WTC11 (cell line): ENCODE data around the gene PLCB3. TPM values are rescaled to one million over a fixed set of nuclear protein-coding genes. Genes with fewer than 3 reads are reported as not detected.

Experiments used
- ATAC-seq: fragments of 200-7000 bp; cut with Tn5 transposase; 2 replicates; pipeline ENCODE4 v1.10.0; 2021; ENCODE audit warnings: mild to moderate bottlenecking, moderate library complexity
- Bru-seq: library from RNA; stranded (reverse); fragments of 400-500 nt; gene quantifications from one replicate; lab custom pipeline; 2021; lab: Mats Ljungman, UMichigan
- CTCF ChIA-PET: fragments of 300-600 bp; sonication (Branson Sonifier 250); formaldehyde crosslinking; loops from one replicate; lab custom pipeline; 2021; ENCODE audit warnings: antibody characterized with exemption; lab: Charles Lee
- POLR2A ChIA-PET: fragments of 350-600 bp; sonication (Branson Sonifier 250); formaldehyde crosslinking; loops from one replicate; lab custom pipeline; 2021; ENCODE audit warnings: antibody characterized with exemption; lab: Charles Lee
- DNase-seq: peaks from one replicate; pipeline ENCODE4 v3.0.0; 2021; ENCODE audit warnings: low spot score
- H3K27ac Mint-ChIP-seq: 2 replicates; pipeline ENCODE4 v1.8.0; 2021; ENCODE audit warnings: mixed read lengths
- H3K27me3 Mint-ChIP-seq: 2 replicates; pipeline ENCODE4 v1.8.0; 2021; ENCODE audit warnings: low read depth, mild to moderate bottlenecking, moderate library complexity, mixed read lengths
- H3K36me3 Mint-ChIP-seq: 2 replicates; pipeline ENCODE4 v1.8.0; 2021; ENCODE audit warnings: mixed read lengths
- H3K4me1 Mint-ChIP-seq: 2 replicates; pipeline ENCODE4 v1.8.0; 2022; ENCODE audit warnings: mixed read lengths
- H3K4me3 Mint-ChIP-seq: 2 replicates; pipeline ENCODE4 v1.8.0; 2021; ENCODE audit warnings: mild to moderate bottlenecking, moderate library complexity, mixed read lengths
- H3K9me3 Mint-ChIP-seq: 2 replicates; pipeline ENCODE4 v1.8.0; 2021; ENCODE audit warnings: mixed read lengths
- CREM ChIP-seq: sonication (generic); formaldehyde crosslinking; IDR thresholded peaks from 2 replicates; pipeline ENCODE4 v1.8.1; 2022; ENCODE audit warnings: mild to moderate bottlenecking, missing genetic modification reagents, moderate library complexity
- CTCF ChIP-seq: fragments of 200-600 bp; IDR thresholded peaks from 2 replicates; pipeline ENCODE4 v1.8.0; 2022; ENCODE audit warnings: antibody characterized with exemption
- E2F1 ChIP-seq: sonication (generic); formaldehyde crosslinking; IDR thresholded peaks from 2 replicates; pipeline ENCODE4 v1.8.0; 2022; ENCODE audit warnings: mild to moderate bottlenecking, missing genetic modification reagents
- FOXK1 ChIP-seq: sonication (generic); formaldehyde crosslinking; IDR thresholded peaks from 2 replicates; pipeline ENCODE4 v1.8.0; 2022; ENCODE audit warnings: mild to moderate bottlenecking, moderate library complexity, missing genetic modification reagents
- FOXP1 ChIP-seq: sonication (generic); formaldehyde crosslinking; IDR thresholded peaks from 2 replicates; pipeline ENCODE4 v1.8.0; 2022; ENCODE audit warnings: missing genetic modification reagents, mild to moderate bottlenecking, moderate library complexity, borderline replicate concordance
- GRHL2 ChIP-seq: fragments of 250-450 bp; sonication (Bioruptor Pico); IDR thresholded peaks from 2 replicates; pipeline ENCODE4 v1.8.0; 2022; ENCODE audit warnings: mild to moderate bottlenecking, moderate library complexity; ENCODE audit not compliant: insufficient replicate concordance, severe bottlenecking
- MXD4 ChIP-seq: fragments of 250-450 bp; sonication (Bioruptor Pico); IDR thresholded peaks from 2 replicates; pipeline ENCODE4 v1.8.0; 2021; ENCODE audit warnings: mild to moderate bottlenecking, moderate library complexity, borderline replicate concordance
- RELA ChIP-seq: sonication (generic); formaldehyde crosslinking; IDR thresholded peaks from 2 replicates; pipeline ENCODE4 v1.8.1; 2022; ENCODE audit warnings: missing genetic modification reagents, mild to moderate bottlenecking, borderline replicate concordance
- SP1 ChIP-seq: sonication (generic); formaldehyde crosslinking; conservative IDR thresholded peaks from 2 replicates; pipeline ENCODE4 v1.8.1; 2022; ENCODE audit warnings: missing genetic modification reagents
- TCF7 ChIP-seq: sonication (generic); formaldehyde crosslinking; IDR thresholded peaks from 2 replicates; pipeline ENCODE4 v1.8.0; 2022; ENCODE audit warnings: mild to moderate bottlenecking, low read depth, missing genetic modification reagents, moderate library complexity
- TEAD4 ChIP-seq: sonication (generic); formaldehyde crosslinking; IDR thresholded peaks from 2 replicates; pipeline ENCODE4 v1.8.0; 2022; ENCODE audit warnings: mild to moderate bottlenecking, missing genetic modification reagents
- ZNF416 ChIP-seq: fragments of 250-450 bp; sonication (Bioruptor Pico); IDR thresholded peaks from 2 replicates; pipeline ENCODE4 v1.9.0; 2021; ENCODE audit warnings: mild to moderate bottlenecking, inconsistent platforms
- long read RNA-seq, 3 experiments: library from RNA in 1 of 3; library from capped mRNA in 1 of 3; library from polyadenylated mRNA in 1 of 3; unstranded in 2 of 3; stranded (forward) in 1 of 3; transcript quantifications; one replicate each; pipeline ENCODE4 v2.0.0, GENCODE V29; 2021
- total RNA-seq: library from RNA; stranded (reverse); gene quantifications from 3 replicates; pipeline ENCODE4 v1.2.3, GENCODE V29; 2021
- TF ChIP-seq, protein P1 (sequence below): sonication (generic); formaldehyde crosslinking; IDR thresholded peaks from 2 replicates; pipeline ENCODE4 v1.8.1; 2023; ENCODE audit warnings: mild to moderate bottlenecking, moderate library complexity, missing genetic modification reagents
- TF ChIP-seq, protein P2 (sequence below): sonication (generic); formaldehyde crosslinking; IDR thresholded peaks from 2 replicates; pipeline ENCODE4 v1.8.1; 2023; ENCODE audit warnings: mild to moderate bottlenecking, missing genetic modification reagents, moderate library complexity
- TF ChIP-seq, protein P3 (sequence below): sonication (generic); formaldehyde crosslinking; IDR thresholded peaks from 2 replicates; pipeline ENCODE4 v1.8.0; 2022; ENCODE audit warnings: mild to moderate bottlenecking, missing genetic modification reagents
- TF ChIP-seq, protein P4 (sequence below): sonication (generic); formaldehyde crosslinking; IDR thresholded peaks from 2 replicates; pipeline ENCODE4 v1.8.1; 2023; ENCODE audit warnings: mild to moderate bottlenecking, missing genetic modification reagents

Gene PLCB3
- total RNA-seq (80.0 to 97.4 TPM (median 82.2 TPM) in 3 replicates), Bru-seq, nascent RNA (percentile 59 among the genes with signal in this experiment)
- long read RNA-seq, experiment 1, full-length matches to known transcripts: 259 of 384 reads
- long read RNA-seq, experiment 1, partial matches to known transcripts: 73 of 384 reads
- long read RNA-seq, experiment 1, other reads (novel, unspliced or antisense): 52 of 384 reads
- long read RNA-seq, experiment 2, full-length matches to known transcripts: 4 of 63 reads
- long read RNA-seq, experiment 2, partial matches to known transcripts: 49 of 63 reads
- long read RNA-seq, experiment 2, other reads (novel, unspliced or antisense): 10 of 63 reads
- long read RNA-seq, experiment 3, partial matches to known transcripts: 0 of 1 reads
- long read RNA-seq, experiment 3, other reads (novel, unspliced or antisense): 1 of 1 reads

GRCh38 chr11:64251016-64251752 lies at the start of gene PLCB3:
PLCB3 (plus strand) TSS chr11:64251530; CDS start chr11:64251650, 120 bp downstream.
- CTCF ChIA-PET: interaction anchor here (0.5 to 5.3 kb wide), 28 partner anchors 9 to 598 kb away, joined by 3 to 75 read pairs (median 12); partner anchors contain the start of genes CATSPERZ, CCDC88B, DNAJC4 and ESRRA
- Mint-ChIP-seq H3K27me3 (no peaks in the 10 kb centered on the region), H3K36me3 (no peaks in the 10 kb centered on the region), H3K4me3 (peak within 1 kb of the TSS; percentile 90), H3K4me1 (peaks cover 42% of the 10 kb centered on the region), H3K9me3 (no peaks in the 10 kb centered on the region), H3K27ac (peak within 1 kb of the TSS; percentile 94)
- TF ChIP-seq CTCF (peak; percentile 71), CREM (CRISPR knock-in tag) (peak; percentile 26; the same call in 1 of the 2 replicates), ZNF416 (CRISPR knock-in tag) (0 out of 2 replicates have a peak, but pooled peaks have one; percentile 38), SP1 (CRISPR knock-in tag) (peak; percentile 93), FOXP1 (CRISPR knock-in tag) (0 out of 2 replicates have a peak, but pooled peaks have one; percentile 12), TCF7 (no peak), MXD4 (no peak)
- TF ChIP-seq, protein P1, sequence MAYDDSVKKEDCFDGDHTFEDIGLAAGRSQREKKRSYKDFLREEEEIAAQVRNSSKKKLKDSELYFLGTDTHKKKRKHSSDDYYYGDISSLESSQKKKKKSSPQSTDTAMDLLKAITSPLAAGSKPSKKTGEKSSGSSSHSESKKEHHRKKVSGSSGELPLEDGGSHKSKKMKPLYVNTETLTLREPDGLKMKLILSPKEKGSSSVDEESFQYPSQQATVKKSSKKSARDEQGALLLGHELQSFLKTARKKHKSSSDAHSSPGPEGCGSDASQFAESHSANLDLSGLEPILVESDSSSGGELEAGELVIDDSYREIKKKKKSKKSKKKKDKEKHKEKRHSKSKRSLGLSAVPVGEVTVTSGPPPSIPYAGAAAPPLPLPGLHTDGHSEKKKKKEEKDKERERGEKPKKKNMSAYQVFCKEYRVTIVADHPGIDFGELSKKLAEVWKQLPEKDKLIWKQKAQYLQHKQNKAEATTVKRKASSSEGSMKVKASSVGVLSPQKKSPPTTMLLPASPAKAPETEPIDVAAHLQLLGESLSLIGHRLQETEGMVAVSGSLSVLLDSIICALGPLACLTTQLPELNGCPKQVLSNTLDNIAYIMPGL (CRISPR knock-in tag): 0 out of 2 replicates have a peak, but pooled peaks have one; percentile 43
- TF ChIP-seq, protein P2, sequence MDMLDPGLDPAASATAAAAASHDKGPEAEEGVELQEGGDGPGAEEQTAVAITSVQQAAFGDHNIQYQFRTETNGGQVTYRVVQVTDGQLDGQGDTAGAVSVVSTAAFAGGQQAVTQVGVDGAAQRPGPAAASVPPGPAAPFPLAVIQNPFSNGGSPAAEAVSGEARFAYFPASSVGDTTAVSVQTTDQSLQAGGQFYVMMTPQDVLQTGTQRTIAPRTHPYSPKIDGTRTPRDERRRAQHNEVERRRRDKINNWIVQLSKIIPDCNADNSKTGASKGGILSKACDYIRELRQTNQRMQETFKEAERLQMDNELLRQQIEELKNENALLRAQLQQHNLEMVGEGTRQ: 0 out of 2 replicates have a peak, but pooled peaks have one; percentile 23
- TF ChIP-seq, protein P3, sequence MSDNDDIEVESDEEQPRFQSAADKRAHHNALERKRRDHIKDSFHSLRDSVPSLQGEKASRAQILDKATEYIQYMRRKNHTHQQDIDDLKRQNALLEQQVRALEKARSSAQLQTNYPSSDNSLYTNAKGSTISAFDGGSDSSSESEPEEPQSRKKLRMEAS (CRISPR knock-in tag): peak; percentile 56; the same call in 1 of the 2 replicates
- ATAC-seq (peak; percentile 14), DNase-seq (peak; percentile 78)
- POLR2A ChIA-PET: interaction anchor here (0.7 to 3.7 kb wide), 6 partner anchors 9 to 99 kb away, joined by 3 to 25 read pairs (median 4); partner anchors contain the start of genes NUDT22, PRDX5, TRMT112 and TRPT1

DNA sequence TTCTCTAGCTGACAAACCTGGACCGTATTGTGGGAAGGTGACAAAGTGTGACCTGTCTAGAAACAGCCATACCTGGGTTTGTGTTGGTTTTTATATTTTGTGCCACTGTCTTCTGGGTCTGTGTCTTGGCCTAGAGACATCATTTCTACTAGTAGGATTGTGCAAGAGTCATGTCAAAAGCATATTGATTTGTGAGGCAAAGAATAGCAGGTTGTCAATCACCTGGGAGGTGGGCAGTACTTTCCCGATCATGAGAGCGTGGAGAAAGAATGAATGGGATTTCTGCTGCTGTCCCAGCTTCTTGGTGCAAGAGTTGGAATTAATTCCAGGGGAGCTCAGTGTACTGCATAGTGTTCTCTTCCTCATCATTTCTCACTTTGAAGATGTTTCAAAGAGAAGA lies 49.8 kb upstream of the PLCB3 start:
- Mint-ChIP-seq H3K9me3 (no peaks in the 10 kb centered on the region), H3K36me3 (peaks cover 76% of the 10 kb centered on the region), H3K4me1 (peaks cover 6% of the 10 kb centered on the region), H3K27ac (peak overlapping the region; percentile 37), H3K27me3 (no peaks in the 10 kb centered on the region), H3K4me3 (no peak overlapping the region)
- TF ChIP-seq, protein P4, sequence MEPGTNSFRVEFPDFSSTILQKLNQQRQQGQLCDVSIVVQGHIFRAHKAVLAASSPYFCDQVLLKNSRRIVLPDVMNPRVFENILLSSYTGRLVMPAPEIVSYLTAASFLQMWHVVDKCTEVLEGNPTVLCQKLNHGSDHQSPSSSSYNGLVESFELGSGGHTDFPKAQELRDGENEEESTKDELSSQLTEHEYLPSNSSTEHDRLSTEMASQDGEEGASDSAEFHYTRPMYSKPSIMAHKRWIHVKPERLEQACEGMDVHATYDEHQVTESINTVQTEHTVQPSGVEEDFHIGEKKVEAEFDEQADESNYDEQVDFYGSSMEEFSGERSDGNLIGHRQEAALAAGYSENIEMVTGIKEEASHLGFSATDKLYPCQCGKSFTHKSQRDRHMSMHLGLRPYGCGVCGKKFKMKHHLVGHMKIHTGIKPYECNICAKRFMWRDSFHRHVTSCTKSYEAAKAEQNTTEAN: no peak
- TF ChIP-seq SP1 (CRISPR knock-in tag): no peak
- no peak for TF ChIP-seq RELA (CRISPR knock-in tag)
- no peak for TF ChIP-seq GRHL2 (CRISPR knock-in tag)
- TF ChIP-seq, protein P1 (CRISPR knock-in tag): no peak
- no peak for TF ChIP-seq TEAD4 (CRISPR knock-in tag)
- no peak for TF ChIP-seq CREM (CRISPR knock-in tag)
- no peak for TF ChIP-seq E2F1 (CRISPR knock-in tag)
- TF ChIP-seq FOXK1 (CRISPR knock-in tag): no peak
- ATAC-seq (no peak), DNase-seq (no peak)
- CTCF ChIA-PET: no interaction called here
- POLR2A ChIA-PET: no interaction called here
